HepG2 (cell line): ENCODE results near the gene GNPNAT1. TPM values are rescaled to one million over a fixed set of nuclear protein-coding genes. Genes with fewer than 3 reads are reported as not detected.

Source experiments
- BRCA1 ChIP-seq: sonication (generic); formaldehyde crosslinking; IDR thresholded peaks from 2 replicates; pipeline ENCODE4 v1.4.0; 2020; ENCODE audit warnings: missing genetic modification reagents
- EP300 ChIP-seq, 3 experiments: sonication (generic) in 1 of 3; formaldehyde crosslinking in 1 of 3; IDR thresholded peaks; 2 replicates each; pipeline versions ENCODE4 v1.5.1 to v1.6.1; 2011 to 2020; ENCODE audit warnings: low read depth in 2 of 3, low read length in 2 of 3, borderline replicate concordance in 1 of 3, improper control_type of control experiment in 1 of 3, mild to moderate bottlenecking in 1 of 3, missing genetic modification reagents in 1 of 3, moderate library complexity in 1 of 3
- HDAC2 ChIP-seq: sonication (generic); formaldehyde crosslinking; IDR thresholded peaks from 2 replicates; pipeline ENCODE4 v1.4.0; 2020; ENCODE audit warnings: missing genetic modification reagents
- HNF4A ChIP-seq: sonication (generic); formaldehyde crosslinking; IDR thresholded peaks from 2 replicates; pipeline ENCODE4 v1.4.0; 2020; ENCODE audit warnings: missing genetic modification reagents
- IRF2 ChIP-seq: IDR thresholded peaks from 2 replicates; pipeline ENCODE4 v1.6.1; 2018; ENCODE audit warnings: missing genetic modification reagents, missing compliant biosample characterization
- MIER3 ChIP-seq: IDR thresholded peaks from 2 replicates; pipeline ENCODE4 v1.6.1; 2016; ENCODE audit warnings: missing compliant biosample characterization, borderline replicate concordance
- PHF21A ChIP-seq: sonication (generic); formaldehyde crosslinking; IDR thresholded peaks from 2 replicates; pipeline ENCODE4 v1.5.0; 2020; ENCODE audit warnings: mild to moderate bottlenecking, missing genetic modification reagents
- PLRG1 ChIP-seq: fragments of 450-650 bp; conservative IDR thresholded peaks from 2 replicates; pipeline ENCODE4 v1.6.1; 2016
- POGZ ChIP-seq: sonication (generic); formaldehyde crosslinking; IDR thresholded peaks from 2 replicates; pipeline ENCODE4 v1.4.0; 2020; ENCODE audit warnings: mild to moderate bottlenecking, missing genetic modification reagents
- PPARG ChIP-seq: conservative IDR thresholded peaks from 2 replicates; pipeline ENCODE4 v1.6.1; 2016; ENCODE audit warnings: missing biosample characterization, missing genetic modification reagents
- RCOR2 ChIP-seq: IDR thresholded peaks from 2 replicates; pipeline ENCODE4 v1.6.1; 2016; ENCODE audit warnings: missing biosample characterization, missing genetic modification reagents
- SCMH1 ChIP-seq: sonication (generic); formaldehyde crosslinking; IDR thresholded peaks from 2 replicates; pipeline ENCODE4 v1.9.0; 2021; ENCODE audit warnings: missing genetic modification reagents, mild to moderate bottlenecking, borderline replicate concordance
- SRF ChIP-seq: IDR thresholded peaks from 2 replicates; pipeline ENCODE4 v1.6.1; 2011; ENCODE audit warnings: mild to moderate bottlenecking, low read depth, low read length, moderate library complexity
- TAF15 ChIP-seq: fragments of 200-400 bp; formaldehyde crosslinking; IDR thresholded peaks from one replicate; pipeline ENCODE4 v1.6.1; 2018; ENCODE audit warnings: mild to moderate bottlenecking, low read depth, low read length; ENCODE audit not compliant: poor library complexity, severe bottlenecking
- TEAD3 ChIP-seq: optimal IDR thresholded peaks from 2 replicates; pipeline ENCODE3; 2016; ENCODE audit warnings: borderline replicate concordance
- ZNF282 ChIP-seq: fragments of 450-650 bp; IDR thresholded peaks from 2 replicates; pipeline ENCODE4 v1.6.1; 2018; ENCODE audit not compliant: partially characterized antibody
- ZNF326 ChIP-seq: sonication (generic); formaldehyde crosslinking; IDR thresholded peaks from 2 replicates; pipeline ENCODE4 v1.4.0; 2020; ENCODE audit warnings: missing genetic modification reagents, borderline replicate concordance
- ZNF775 ChIP-seq: sonication (generic); formaldehyde crosslinking; IDR thresholded peaks from 2 replicates; pipeline ENCODE4 v1.4.0; 2020; ENCODE audit warnings: missing genetic modification reagents, mild to moderate bottlenecking, moderate library complexity, borderline replicate concordance
- ZNF780A ChIP-seq: sonication (generic); formaldehyde crosslinking; IDR thresholded peaks from 2 replicates; pipeline ENCODE4 v1.8.0; 2022; ENCODE audit warnings: mild to moderate bottlenecking, missing genetic modification reagents, moderate library complexity
- polyA plus RNA-seq, 8 experiments: library from polyadenylated mRNA; depleted of rRNA in 3 of 8; stranded (reverse) in 7 of 8; unstranded in 1 of 8; fragments of >200 nt; fragmentation: Illumina TruSeq in 4 of 8; extraction: Trizol in 4 of 8; gene quantifications; 2 replicates each; pipeline versions ENCODE4 v1.2.1 to v1.2.3, GENCODE V29; 2011 to 2016; ENCODE audit warnings: low read depth in 4 of 8, missing spikeins in 1 of 8, mixed read lengths in 1 of 8; ENCODE audit not compliant: insufficient read depth in 1 of 8
- total RNA-seq, 5 experiments: library from RNA; depleted of rRNA; stranded (reverse); fragments of >200 nt; fragmentation: Illumina TruSeq; extraction: Trizol; gene quantifications; 2 replicates each; pipeline ENCODE4 v1.2.3, GENCODE V29; 2016; ENCODE audit warnings: low read depth in 1 of 5
- TF ChIP-seq, protein P1 (sequence below): sonication (generic); formaldehyde crosslinking; IDR thresholded peaks from 2 replicates; pipeline ENCODE4 v1.5.0; 2020; ENCODE audit warnings: mild to moderate bottlenecking, missing genetic modification reagents
- TF ChIP-seq, protein P2 (sequence below): IDR thresholded peaks from 2 replicates; pipeline ENCODE4 v1.6.1; 2016; ENCODE audit warnings: low read depth
- TF ChIP-seq, protein P3 (sequence below): sonication (generic); IDR thresholded peaks from 2 replicates; pipeline ENCODE4 v1.6.1; 2016; ENCODE audit warnings: low read depth, borderline replicate concordance
- TF ChIP-seq, protein P4 (sequence below): sonication (generic); formaldehyde crosslinking; IDR thresholded peaks from 2 replicates; pipeline ENCODE4 v1.8.1; 2023; ENCODE audit warnings: mild to moderate bottlenecking, missing genetic modification reagents
- TF ChIP-seq, protein P5 (sequence below): sonication (generic); formaldehyde crosslinking; IDR thresholded peaks from 2 replicates; pipeline ENCODE4 v1.5.0; 2020; ENCODE audit warnings: missing genetic modification reagents

Gene GNPNAT1
- total and polyA plus RNA-seq, 2 of the 13 experiments (the other 11 are each of a cell fraction or from before 2014, with no cell fraction given): 38.3 to 54.9 TPM

DNA sequence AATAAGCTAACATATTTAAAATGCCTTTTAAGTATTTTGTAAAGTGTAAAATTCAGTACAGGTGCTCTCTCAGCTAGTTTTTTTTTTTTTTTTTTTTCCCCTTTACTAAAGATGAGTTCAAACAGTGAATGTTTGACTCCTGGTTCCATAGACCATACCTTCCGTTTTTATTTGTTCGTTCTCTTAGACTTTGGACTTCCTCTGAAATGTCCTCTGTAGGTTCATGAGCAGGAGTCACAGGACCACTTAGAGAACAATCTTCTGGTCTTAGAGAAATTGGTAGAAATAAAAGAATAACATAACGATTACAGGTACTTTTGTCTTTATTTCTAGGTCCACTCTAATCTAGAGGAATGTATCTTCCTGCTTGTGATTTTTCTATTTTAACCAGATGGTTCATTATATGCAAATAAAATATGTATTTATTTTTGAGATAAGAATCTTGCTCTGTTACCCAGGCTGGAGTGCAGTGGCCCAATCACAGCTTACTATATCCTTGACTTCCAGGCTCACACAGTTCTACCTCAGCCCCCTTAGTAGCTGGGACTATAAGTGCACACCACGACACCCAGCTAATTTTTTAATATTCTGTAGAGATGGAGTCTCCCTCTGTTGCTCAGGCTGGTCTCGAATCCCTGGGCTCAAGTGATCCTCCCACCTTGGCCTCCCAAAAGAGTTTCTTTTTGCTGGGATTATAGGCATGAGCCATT is 35.6 kb downstream of the GNPNAT1 start (continued):
- peak; percentile 91 for TF ChIP-seq HNF4A (CRISPR knock-in tag)
- TF ChIP-seq IRF2: peak; percentile 28; the same call in 1 of the 2 replicates
- peak; percentile 45 for TF ChIP-seq PPARG (CRISPR knock-in tag)
- TF ChIP-seq ZNF326 (CRISPR knock-in tag): no peak
- peak; percentile 30 for TF ChIP-seq TEAD3 (CRISPR knock-in tag)
- TF ChIP-seq, protein P1, sequence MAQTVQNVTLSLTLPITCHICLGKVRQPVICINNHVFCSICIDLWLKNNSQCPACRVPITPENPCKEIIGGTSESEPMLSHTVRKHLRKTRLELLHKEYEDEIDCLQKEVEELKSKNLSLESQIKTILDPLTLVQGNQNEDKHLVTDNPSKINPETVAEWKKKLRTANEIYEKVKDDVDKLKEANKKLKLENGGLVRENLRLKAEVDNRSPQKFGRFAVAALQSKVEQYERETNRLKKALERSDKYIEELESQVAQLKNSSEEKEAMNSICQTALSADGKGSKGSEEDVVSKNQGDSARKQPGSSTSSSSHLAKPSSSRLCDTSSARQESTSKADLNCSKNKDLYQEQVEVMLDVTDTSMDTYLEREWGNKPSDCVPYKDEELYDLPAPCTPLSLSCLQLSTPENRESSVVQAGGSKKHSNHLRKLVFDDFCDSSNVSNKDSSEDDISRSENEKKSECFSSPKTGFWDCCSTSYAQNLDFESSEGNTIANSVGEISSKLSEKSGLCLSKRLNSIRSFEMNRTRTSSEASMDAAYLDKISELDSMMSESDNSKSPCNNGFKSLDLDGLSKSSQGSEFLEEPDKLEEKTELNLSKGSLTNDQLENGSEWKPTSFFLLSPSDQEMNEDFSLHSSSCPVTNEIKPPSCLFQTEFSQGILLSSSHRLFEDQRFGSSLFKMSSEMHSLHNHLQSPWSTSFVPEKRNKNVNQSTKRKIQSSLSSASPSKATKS (CRISPR knock-in tag): no peak
- TF ChIP-seq SCMH1 (CRISPR knock-in tag): no peak
- TF ChIP-seq EP300 (IDR thresholded peaks at IDR 0.05; ENCODE audit: low read depth in 2 of 2, low read length in 2 of 2): peak in 1 of 2 experiments; percentile 76; a peak in 2 of 4 replicates
- TF ChIP-seq EP300 (CRISPR knock-in tag; IDR thresholded peaks at IDR 0.05; ENCODE audit: borderline replicate concordance): no peak
- TF ChIP-seq POGZ: peak; percentile 28; the same call in 1 of the 2 replicates
- TF ChIP-seq RCOR2 (CRISPR knock-in tag): 0 out of 2 replicates have a peak, but pooled peaks have one; percentile 11
- TF ChIP-seq, protein P2, sequence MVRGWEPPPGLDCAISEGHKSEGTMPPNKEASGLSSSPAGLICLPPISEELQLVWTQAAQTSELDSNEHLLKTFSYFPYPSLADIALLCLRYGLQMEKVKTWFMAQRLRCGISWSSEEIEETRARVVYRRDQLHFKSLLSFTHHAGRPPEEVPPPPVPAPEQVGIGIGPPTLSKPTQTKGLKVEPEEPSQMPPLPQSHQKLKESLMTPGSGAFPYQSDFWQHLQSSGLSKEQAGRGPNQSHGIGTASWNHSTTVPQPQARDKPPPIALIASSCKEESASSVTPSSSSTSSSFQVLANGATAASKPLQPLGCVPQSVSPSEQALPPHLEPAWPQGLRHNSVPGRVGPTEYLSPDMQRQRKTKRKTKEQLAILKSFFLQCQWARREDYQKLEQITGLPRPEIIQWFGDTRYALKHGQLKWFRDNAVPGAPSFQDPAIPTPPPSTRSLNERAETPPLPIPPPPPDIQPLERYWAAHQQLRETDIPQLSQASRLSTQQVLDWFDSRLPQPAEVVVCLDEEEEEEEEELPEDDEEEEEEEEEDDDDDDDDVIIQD (CRISPR knock-in tag): peak; percentile 91; the same call in 1 of the 2 replicates
- TF ChIP-seq MIER3 (CRISPR knock-in tag): peak; percentile 22; the same call in 1 of the 2 replicates
- TF ChIP-seq HDAC2 (CRISPR knock-in tag): peak; percentile 27; the same call in 1 of the 2 replicates
- peak; percentile 78 for TF ChIP-seq PHF21A (CRISPR knock-in tag)
- TF ChIP-seq ZNF775 (CRISPR knock-in tag): no peak
- TF ChIP-seq BRCA1: no peak
- TF ChIP-seq, protein P3, sequence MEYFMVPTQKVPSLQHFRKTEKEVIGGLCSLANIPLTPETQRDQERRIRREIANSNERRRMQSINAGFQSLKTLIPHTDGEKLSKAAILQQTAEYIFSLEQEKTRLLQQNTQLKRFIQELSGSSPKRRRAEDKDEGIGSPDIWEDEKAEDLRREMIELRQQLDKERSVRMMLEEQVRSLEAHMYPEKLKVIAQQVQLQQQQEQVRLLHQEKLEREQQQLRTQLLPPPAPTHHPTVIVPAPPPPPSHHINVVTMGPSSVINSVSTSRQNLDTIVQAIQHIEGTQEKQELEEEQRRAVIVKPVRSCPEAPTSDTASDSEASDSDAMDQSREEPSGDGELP: no peak
- TF ChIP-seq ZNF780A (CRISPR knock-in tag): no peak
- no peak for TF ChIP-seq SRF
- TF ChIP-seq ZNF282: no peak
- TF ChIP-seq PLRG1: no peak
- TF ChIP-seq, protein P4, sequence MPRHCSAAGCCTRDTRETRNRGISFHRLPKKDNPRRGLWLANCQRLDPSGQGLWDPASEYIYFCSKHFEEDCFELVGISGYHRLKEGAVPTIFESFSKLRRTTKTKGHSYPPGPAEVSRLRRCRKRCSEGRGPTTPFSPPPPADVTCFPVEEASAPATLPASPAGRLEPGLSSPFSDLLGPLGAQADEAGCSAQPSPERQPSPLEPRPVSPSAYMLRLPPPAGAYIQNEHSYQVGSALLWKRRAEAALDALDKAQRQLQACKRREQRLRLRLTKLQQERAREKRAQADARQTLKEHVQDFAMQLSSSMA (CRISPR knock-in tag): no peak
- TF ChIP-seq, protein P5, sequence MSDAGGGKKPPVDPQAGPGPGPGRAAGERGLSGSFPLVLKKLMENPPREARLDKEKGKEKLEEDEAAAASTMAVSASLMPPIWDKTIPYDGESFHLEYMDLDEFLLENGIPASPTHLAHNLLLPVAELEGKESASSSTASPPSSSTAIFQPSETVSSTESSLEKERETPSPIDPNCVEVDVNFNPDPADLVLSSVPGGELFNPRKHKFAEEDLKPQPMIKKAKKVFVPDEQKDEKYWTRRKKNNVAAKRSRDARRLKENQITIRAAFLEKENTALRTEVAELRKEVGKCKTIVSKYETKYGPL (CRISPR knock-in tag): no peak
- no peak for TF ChIP-seq TAF15
